HL-60 (cell line): ENCODE measurements around the gene EFCAB14.

ENCODE experiments used
- GABPA ChIP-seq: IDR thresholded peaks from 2 replicates; pipeline ENCODE4 v1.6.1; 2012; ENCODE audit warnings: low read depth
- REST ChIP-seq: IDR thresholded peaks from 2 replicates; pipeline ENCODE4 v1.6.1; 2012; ENCODE audit warnings: low read depth; ENCODE audit not compliant: insufficient replicate concordance
- TF ChIP-seq, protein P1 (sequence below): IDR thresholded peaks from one replicate; pipeline ENCODE4 v1.5.1; 2011; ENCODE audit warnings: low read length, control low read depth, inconsistent platforms; ENCODE audit not compliant: insufficient read depth

DNA sequence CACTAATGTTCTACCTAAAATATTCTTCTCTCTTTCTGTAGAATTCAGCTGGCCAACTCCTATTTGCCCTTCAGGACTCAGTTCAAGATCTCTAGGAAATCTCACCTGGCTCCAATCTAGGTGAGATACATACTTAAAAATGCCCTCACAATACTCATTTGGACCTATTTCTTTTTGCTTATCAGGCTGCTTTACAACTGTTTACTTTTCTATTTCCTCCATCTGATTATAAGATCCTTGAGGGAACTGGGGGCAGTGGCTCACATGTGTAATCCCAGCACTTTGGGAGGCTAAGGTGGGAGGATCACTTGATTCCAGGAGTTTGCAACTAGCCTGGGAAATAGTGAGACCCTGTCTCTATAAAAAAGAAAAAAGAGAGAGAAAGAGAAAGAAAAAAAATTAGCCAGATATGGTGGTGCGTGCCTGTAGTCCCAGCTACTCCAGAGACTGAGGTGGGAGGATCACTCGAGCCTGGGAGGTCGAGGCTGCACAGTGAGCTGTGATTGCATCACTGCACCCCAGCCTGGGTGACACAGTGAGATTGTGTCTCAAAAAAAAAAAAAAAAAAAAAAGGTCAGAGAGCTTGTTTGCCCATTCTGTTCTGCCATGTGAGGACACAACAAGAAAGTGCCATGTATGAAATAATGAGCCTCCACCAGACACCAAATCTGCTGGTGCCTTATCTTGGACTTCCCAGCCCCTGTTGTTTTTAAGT is 14.8 kb downstream of the EFCAB14 start:
- TF ChIP-seq, protein P1, sequence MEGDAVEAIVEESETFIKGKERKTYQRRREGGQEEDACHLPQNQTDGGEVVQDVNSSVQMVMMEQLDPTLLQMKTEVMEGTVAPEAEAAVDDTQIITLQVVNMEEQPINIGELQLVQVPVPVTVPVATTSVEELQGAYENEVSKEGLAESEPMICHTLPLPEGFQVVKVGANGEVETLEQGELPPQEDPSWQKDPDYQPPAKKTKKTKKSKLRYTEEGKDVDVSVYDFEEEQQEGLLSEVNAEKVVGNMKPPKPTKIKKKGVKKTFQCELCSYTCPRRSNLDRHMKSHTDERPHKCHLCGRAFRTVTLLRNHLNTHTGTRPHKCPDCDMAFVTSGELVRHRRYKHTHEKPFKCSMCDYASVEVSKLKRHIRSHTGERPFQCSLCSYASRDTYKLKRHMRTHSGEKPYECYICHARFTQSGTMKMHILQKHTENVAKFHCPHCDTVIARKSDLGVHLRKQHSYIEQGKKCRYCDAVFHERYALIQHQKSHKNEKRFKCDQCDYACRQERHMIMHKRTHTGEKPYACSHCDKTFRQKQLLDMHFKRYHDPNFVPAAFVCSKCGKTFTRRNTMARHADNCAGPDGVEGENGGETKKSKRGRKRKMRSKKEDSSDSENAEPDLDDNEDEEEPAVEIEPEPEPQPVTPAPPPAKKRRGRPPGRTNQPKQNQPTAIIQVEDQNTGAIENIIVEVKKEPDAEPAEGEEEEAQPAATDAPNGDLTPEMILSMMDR: no peak
- TF ChIP-seq REST (no peak), GABPA (no peak)
